Measurements from ENCODE around the gene GSG1L.

GRCh38 chr16:27787665-27788064 is 275.8 kb downstream of the GSG1L start:
- TF ChIP-seq, protein P1, sequence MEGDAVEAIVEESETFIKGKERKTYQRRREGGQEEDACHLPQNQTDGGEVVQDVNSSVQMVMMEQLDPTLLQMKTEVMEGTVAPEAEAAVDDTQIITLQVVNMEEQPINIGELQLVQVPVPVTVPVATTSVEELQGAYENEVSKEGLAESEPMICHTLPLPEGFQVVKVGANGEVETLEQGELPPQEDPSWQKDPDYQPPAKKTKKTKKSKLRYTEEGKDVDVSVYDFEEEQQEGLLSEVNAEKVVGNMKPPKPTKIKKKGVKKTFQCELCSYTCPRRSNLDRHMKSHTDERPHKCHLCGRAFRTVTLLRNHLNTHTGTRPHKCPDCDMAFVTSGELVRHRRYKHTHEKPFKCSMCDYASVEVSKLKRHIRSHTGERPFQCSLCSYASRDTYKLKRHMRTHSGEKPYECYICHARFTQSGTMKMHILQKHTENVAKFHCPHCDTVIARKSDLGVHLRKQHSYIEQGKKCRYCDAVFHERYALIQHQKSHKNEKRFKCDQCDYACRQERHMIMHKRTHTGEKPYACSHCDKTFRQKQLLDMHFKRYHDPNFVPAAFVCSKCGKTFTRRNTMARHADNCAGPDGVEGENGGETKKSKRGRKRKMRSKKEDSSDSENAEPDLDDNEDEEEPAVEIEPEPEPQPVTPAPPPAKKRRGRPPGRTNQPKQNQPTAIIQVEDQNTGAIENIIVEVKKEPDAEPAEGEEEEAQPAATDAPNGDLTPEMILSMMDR (conservative IDR thresholded peaks at IDR 0.05), result no peak
- TF ChIP-seq ZFX (IDR thresholded peaks at IDR 0.05), result no peak

All from C4-2B (cell line).